HG03066 (cell line): ENCODE measurements around the gene REEP6.
"Not testable (repeated sequence)": the region's sequence is repeated elsewhere in the genome, so short reads cannot be mapped to it uniquely, and the experiment has no call there.

Source experiments
- ATAC-seq: cut with Tn5 transposase; IDR thresholded peaks from one replicate; pipeline ENCODE4 v1.9.1; 2021; ENCODE audit warnings: low read depth; ENCODE audit not compliant: unreplicated experiment

REEP6 gene

GRCh38 chr19:1522061-1522460, 31.1 kb downstream of the REEP6 start:
- no peak for ATAC-seq

- ATAC-seq = no peak
Observed at GRCh38 chr19:1522838-1523237, 31.9 kb downstream of the REEP6 start.

- no peak for ATAC-seq
Observed at GRCh38 chr19:1523412-1524286, 32.7 kb downstream of the REEP6 start, which contains the start of gene PLK5. TSS of gene PLK5 (plus strand) at chr19:1524077. CDS start at chr19:1526997, 2,920 bp downstream.

- no peak for ATAC-seq
Observed at GRCh38 chr19:1524287-1524971, 33.4 kb downstream of the REEP6 start.

- no peak for ATAC-seq
Observed at GRCh38 chr19:1524972-1525325, 34.0 kb downstream of the REEP6 start.

- no peak for ATAC-seq
Observed at GRCh38 chr19:1525343-1525742, 34.4 kb downstream of the REEP6 start.

GRCh38 chr19:1526066-1526778, 35.2 kb downstream of the REEP6 start:
- ATAC-seq = no peak

GRCh38 chr19:1526979-1527649, 36.1 kb downstream of the REEP6 start:
- ATAC-seq = no peak

- no peak for ATAC-seq
Observed at GRCh38 chr19:1527650-1528309, 36.8 kb downstream of the REEP6 start.

GRCh38 chr19:1528596-1529429, 37.8 kb downstream of the REEP6 start:
- no peak for ATAC-seq

GRCh38 chr19:1529430-1529816, 38.4 kb downstream of the REEP6 start:
- ATAC-seq = no peak

GRCh38 chr19:1530856-1531255, 39.9 kb downstream of the REEP6 start:
- ATAC-seq = not testable (repeated sequence)

- ATAC-seq = no peak
Observed at GRCh38 chr19:1531587-1531986, 40.6 kb downstream of the REEP6 start.

- no peak for ATAC-seq
Observed at GRCh38 chr19:1532003-1532402, 41.0 kb downstream of the REEP6 start.

- no peak for ATAC-seq
Observed at GRCh38 chr19:1533510-1534150, 42.6 kb downstream of the REEP6 start.

- no peak for ATAC-seq
Observed at GRCh38 chr19:1534972-1535371, 44.0 kb downstream of the REEP6 start.

- not testable (repeated sequence) for ATAC-seq
Observed at GRCh38 chr19:1535699-1536098, 44.7 kb downstream of the REEP6 start.

GRCh38 chr19:1538978-1539377, 48.0 kb downstream of the REEP6 start:
- ATAC-seq = no peak

- not testable (repeated sequence) for ATAC-seq
Observed at GRCh38 chr19:1539749-1540148, 48.8 kb downstream of the REEP6 start.
